Mononuclear cell (primary cell): Measurements from ENCODE around the gene SLC25A10. TPM values are rescaled to one million over a fixed set of nuclear protein-coding genes. Genes with fewer than 3 reads are reported as not detected.
"Not testable (repeated sequence)": the region's sequence is repeated elsewhere in the genome, so short reads cannot be mapped to it uniquely, and the experiment has no call there.

Source experiments
- H3K27me3 ChIP-seq: 2 replicates; pipeline ENCODE4 v1.6.0; 2011; ENCODE audit warnings: low read length, control low read depth; ENCODE audit not compliant: insufficient read depth
- H3K4me1 ChIP-seq: 2 replicates; pipeline ENCODE4 v1.5.1; 2011; ENCODE audit warnings: mild to moderate bottlenecking, low read length, control low read depth; ENCODE audit not compliant: insufficient read depth
- H3K4me3 ChIP-seq: 2 replicates; pipeline ENCODE4 v1.5.1; 2011; ENCODE audit warnings: mild to moderate bottlenecking, low read length, moderate library complexity
- H3K9me3 ChIP-seq: 2 replicates; pipeline ENCODE4 v1.5.1; 2011; ENCODE audit warnings: low read depth, mild to moderate bottlenecking, control low read depth, low read length
- total RNA-seq: library from RNA; depleted of rRNA; stranded (reverse); fragments of >200 nt; gene quantifications from one replicate; pipeline ENCODE4 v1.2.3, GENCODE V29; 2012

SLC25A10 gene, protein sequence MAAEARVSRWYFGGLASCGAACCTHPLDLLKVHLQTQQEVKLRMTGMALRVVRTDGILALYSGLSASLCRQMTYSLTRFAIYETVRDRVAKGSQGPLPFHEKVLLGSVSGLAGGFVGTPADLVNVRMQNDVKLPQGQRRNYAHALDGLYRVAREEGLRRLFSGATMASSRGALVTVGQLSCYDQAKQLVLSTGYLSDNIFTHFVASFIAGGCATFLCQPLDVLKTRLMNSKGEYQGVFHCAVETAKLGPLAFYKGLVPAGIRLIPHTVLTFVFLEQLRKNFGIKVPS
- 1.5 TPM for total RNA-seq

DNA sequence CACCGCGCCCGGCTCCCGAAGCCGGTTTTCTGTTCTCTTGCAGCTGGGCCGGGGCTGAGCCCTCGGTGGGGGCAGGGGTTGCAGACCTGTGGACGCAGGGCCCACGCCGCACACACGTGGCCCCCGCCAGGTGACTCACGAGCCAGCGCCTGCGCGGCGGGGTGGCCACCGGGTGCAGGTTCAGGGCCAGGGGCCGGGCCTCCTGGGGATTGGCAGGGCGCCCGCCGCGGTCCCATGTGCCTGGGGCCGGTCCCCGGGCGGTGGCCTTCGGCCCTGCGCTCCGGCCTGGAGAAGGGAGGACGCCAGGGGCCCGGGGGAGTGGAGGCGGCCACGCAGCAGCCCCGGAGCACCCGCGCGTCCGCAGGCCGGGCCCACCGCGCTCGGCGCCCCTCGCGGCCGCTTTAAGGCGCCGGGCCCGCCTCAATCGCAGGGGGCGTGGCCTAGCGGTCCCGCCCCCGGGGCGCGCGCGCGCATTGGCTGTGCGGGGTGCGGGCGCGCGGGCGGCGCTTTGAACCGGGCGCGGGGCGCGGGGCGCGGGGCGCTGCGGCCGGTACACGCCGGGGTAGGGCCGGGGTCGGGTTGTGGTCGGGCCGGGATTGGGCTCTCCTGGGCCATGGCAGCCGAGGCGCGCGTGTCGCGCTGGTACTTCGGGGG is at the start of gene SLC25A10:
Gene SLC25A10 (plus strand): TSS at position 471 of the 654 bp plus-strand sequence. CDS start 143 bp downstream, at position 614.
- H3K27me3 ChIP-seq = no peaks in the 10 kb centered on the region
- H3K4me1 ChIP-seq = peaks cover 32% of the 10 kb centered on the region
- peak within 1 kb of the TSS; percentile 51 for H3K4me3 ChIP-seq
- H3K9me3 ChIP-seq = no peaks in the 10 kb centered on the region

DNA sequence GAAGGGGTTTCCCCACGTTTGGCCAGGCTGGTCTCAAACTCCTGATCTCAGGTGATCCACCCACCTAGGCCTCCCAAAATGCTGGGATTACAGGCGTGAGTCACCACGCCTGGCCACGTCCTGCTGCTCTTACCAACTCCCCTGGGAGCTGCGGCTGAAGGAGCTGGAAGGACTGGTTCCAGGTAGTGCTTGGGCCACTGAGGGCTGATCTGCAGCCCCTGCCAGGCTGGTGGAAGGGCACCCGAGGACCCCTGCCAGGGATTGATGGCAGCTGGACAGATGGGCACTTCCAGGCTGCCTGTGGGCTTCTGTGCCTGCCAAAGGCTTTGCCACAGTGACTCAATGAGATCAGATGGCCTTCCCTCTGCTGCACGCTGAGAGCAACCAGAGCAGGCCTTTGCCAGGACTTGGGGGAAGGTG is 48.0 kb upstream of the SLC25A10 start:
- Histone ChIP-seq H3K9me3 (no peaks in the 10 kb centered on the region), H3K4me3 (no peak overlapping the region), H3K27me3 (no peaks in the 10 kb centered on the region), H3K4me1 (peaks cover 30% of the 10 kb centered on the region)

DNA sequence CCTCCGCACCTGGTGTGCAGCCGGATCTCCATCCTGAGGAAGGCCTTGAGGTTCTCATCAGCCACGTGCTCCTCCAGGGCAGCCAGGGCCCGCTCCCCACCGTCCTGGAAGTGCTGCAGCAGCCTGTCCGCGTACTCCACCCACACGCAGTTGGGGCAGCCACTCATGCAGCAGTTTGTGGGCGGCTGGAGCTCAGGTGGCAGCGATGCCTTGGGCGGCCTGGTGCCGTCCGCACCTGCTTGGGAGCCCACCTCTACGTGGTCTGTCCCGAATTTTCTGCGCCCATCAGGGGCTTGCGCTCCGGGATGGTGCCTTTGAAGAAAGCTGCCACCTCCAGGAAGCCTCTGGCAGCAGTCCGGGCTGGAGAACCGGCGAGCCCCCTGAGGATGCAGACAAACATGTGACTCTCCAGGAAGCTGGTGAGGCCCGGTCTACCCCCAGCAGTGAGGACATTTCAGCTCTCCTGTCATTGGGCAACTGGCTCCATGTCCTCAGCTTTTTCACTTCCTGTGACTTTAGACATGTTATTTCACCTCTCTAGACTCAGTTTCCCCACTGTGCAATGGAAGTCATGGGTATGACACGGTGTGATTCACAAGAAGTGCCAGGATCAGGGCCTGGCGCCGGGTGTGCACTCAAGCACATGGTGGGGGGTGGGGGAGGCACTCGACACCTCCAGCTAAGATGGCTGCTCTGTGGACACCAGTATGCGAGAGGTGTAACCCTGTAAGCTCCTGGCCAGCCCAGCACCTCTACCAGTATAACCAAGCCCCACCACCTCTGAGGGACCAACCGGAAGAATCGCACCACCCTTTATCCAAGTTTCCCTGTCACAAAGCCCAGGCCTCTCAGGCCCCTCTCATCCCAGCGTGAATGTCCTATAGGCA is 46.6 kb upstream of the SLC25A10 start:
- Histone ChIP-seq H3K4me3 (peak overlapping the region; percentile 90), H3K27me3 (no peaks in the 10 kb centered on the region), H3K4me1 (peaks cover 30% of the 10 kb centered on the region), H3K9me3 (no peaks in the 10 kb centered on the region)

DNA sequence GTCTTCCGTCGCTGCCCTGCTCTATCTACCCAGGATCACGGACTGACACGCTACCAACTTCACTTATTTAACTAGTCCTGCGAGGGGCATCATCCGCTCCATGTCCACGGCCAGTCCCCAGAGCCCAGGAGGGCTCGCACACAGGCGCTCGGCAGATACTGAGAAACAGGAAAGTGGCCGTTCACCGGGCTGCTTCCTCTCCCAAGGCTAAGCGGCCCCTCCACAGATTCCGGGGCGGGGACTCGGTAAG is 46.1 kb upstream of the SLC25A10 start:
- H3K9me3 ChIP-seq = no peaks in the 10 kb centered on the region
- H3K4me3 ChIP-seq = peak overlapping the region; percentile 90
- peaks cover 30% of the 10 kb centered on the region for H3K4me1 ChIP-seq
- H3K27me3 ChIP-seq = no peaks in the 10 kb centered on the region

DNA sequence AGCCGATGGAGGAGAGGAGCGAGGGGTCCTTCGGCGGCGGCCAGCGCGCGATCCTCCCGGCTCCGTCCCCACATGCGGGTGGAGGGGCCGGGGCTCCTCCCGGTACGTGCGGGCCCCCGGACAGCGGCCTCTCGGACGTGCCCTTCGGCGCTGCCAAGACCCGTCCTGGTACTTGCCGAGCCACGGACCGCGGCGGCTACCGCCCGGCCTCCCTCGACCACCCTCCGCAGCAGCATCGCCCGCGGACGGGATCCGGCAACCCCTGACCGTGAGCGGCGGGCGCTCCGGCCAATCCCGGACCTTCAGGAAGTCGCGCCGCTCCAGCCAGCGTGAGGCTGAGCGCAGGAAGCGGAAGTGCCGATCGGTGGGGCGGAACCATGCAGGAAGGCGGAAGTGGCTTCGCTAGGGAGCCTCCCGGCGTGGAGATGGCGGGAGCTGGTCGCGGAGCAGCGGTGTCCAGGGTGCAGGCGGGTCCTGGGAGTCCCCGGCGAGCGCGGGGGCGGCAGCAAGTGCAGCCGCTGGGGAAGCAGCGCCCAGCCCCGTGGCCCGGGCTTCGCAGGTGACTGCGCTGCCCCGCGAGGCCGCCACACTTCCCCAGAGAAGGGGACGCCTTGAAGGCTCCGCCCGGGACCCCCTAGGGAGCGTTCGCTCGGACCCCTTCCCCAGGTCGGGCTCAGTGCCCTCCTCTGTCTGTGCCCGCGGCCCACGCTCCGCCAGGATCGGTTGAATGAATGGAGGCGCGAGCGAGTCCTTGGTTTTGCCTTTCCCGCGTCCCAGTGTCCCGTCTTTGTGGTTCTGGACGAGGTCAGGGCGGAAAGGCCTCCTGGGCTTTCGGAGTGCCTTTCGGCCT is 45.5 kb upstream of the SLC25A10 start, which contains the start of the genes CCDC137 and OXLD1:
Gene CCDC137 (plus strand): TSS at position 396 of the 850 bp plus-strand sequence. CDS start 30 bp downstream, at position 426.
Gene OXLD1 (minus strand): TSS at position 264 of the 850 bp plus-strand sequence. CDS start 28 bp downstream, at position 236.
- H3K4me3 ChIP-seq = peak within 1 kb of the TSS; percentile 90
- H3K9me3 ChIP-seq = no peaks in the 10 kb centered on the region
- H3K27me3 ChIP-seq = no peaks in the 10 kb centered on the region
- H3K4me1 ChIP-seq = peaks cover 30% of the 10 kb centered on the region

DNA sequence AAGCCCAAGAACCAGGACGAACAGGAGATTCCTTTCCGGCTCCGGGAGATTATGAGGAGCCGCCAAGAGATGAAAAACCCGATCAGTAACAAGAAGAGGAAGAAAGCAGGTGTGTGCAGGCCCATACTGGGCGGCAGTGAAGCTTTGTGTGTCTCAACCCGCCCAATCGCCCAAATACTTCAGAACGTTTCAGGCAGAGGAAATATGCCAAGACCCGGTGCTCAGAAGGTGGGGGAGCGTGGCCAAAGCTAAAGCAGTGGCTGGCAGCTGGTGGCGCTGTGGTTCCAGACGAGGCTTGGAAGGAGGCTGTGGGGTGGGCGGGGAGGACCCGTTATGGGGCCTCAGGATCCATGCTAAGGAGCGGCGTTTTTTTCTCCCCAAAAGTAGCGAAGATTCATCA is 44.3 kb upstream of the SLC25A10 start:
- H3K4me3 ChIP-seq = no peak overlapping the region
- no peaks in the 10 kb centered on the region for H3K27me3 ChIP-seq
- no peaks in the 10 kb centered on the region for H3K9me3 ChIP-seq
- peaks cover 30% of the 10 kb centered on the region for H3K4me1 ChIP-seq

DNA sequence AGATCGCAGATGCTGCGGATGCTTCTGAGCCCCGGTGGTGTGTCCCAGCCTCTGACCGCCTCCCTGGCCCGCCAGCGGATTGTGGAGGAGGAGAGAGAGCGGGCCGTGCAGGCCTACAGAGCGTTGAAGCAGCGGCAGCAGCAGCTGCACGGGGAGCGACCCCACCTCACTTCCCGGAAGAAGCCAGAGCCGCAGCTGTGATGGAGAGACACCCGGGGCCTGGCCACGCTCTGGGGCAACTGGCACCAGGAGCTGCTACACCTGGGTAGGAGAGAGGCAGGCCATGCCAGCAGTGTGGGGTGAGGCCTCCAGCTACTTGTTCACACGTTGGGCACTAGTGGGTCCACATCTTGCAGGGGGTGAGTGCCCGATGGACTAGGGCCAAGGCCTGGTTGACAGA is 39.6 kb upstream of the SLC25A10 start:
- H3K27me3 ChIP-seq = no peaks in the 10 kb centered on the region
- H3K9me3 ChIP-seq = no peaks in the 10 kb centered on the region
- H3K4me1 ChIP-seq = peaks cover 11% of the 10 kb centered on the region
- no peak overlapping the region for H3K4me3 ChIP-seq

DNA sequence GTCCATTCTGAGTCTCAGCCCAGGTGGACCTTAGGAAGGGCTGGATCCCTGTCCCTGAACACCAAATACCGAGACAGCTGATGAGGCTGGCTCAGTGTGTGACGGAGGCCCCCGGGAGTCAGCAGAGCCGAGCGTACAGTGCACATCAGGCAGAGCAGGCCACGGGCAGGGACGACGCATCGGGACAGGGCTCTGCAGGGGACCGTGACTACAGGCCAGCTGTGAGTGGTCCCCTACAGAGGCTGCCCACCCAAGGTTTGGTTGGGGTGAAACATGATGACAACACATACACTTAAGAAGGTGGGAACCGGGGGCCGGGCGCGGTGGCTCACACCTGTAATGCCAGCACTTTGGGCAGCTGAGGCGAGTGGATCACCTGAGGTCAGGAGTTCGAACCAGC is 39.1 kb upstream of the SLC25A10 start:
- no peak overlapping the region for H3K4me3 ChIP-seq
- H3K27me3 ChIP-seq = no peaks in the 10 kb centered on the region
- peaks cover 7% of the 10 kb centered on the region for H3K4me1 ChIP-seq
- H3K9me3 ChIP-seq = no peaks in the 10 kb centered on the region

DNA sequence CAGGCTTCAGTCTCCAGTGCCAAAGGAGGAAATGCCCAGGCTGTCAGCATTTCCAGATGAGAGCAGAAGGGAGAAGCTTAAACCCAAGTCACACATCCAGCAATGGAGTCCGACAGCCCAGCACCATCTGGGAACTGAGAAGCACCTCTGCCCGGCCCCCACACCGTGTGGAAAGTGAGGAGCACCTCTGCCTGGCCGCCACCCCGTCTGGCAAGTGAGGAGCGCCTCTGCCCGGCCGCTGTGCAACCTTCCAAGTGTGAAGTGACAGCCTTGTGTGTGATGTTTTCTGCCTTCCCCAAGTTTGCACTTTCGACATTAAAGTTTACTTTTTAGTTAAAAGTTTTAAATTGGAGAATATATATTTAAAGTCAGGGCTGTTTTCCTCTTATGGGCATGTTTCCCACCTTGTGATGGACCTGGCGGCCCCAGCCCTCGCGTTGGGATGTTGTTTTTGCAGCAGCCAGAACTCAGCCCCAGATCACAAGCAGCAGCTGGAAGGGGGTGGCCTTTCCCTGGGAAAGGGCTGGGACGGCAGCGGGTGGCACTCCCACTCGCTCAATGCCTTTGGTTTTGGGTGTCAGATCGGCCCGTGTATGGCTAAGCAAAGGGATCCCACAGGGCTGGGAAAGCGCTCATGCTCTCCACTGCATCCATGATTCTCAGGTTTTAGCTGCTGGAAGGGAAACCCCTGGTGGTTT is 38.4 kb upstream of the SLC25A10 start:
- Histone ChIP-seq H3K4me1 (no peaks in the 10 kb centered on the region), H3K9me3 (no peaks in the 10 kb centered on the region), H3K4me3 (no peak overlapping the region), H3K27me3 (no peaks in the 10 kb centered on the region)

DNA sequence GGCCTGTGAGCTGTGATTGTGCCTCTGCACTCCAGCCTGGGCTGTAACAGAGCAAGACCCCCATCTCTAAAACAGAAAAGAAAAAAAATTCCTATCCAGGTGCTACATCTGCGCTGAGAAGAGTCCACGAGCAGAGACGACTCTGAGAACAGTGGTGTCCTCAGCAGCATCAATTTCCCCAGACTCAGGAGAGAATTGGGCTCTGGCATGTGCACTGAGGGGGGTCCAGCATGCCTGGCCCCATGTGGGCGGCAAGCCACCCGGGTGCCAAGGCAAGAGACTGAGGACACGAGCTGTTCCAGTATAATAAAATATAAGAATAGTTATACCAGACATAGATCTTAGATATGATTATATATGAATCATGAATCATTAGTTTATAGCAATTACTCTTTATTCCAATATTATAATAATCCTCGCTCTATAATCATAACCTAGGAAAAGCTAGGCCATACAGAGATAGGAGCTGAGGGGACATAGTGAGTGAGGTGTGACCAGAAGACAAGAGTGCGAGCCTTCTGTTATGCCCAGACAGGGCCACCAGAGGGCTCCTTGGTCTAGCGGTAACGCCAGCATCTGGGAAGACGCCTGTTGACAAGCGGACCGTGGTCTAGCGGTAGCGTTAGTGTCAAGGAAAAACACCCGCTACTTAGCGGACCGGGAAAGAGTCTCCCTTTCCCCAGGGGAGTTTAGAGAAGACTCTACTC is 36.4 kb upstream of the SLC25A10 start:
- H3K4me3 ChIP-seq, H3K9me3 ChIP-seq, H3K27me3 ChIP-seq, H3K4me1 ChIP-seq: not testable (repeated sequence)

DNA sequence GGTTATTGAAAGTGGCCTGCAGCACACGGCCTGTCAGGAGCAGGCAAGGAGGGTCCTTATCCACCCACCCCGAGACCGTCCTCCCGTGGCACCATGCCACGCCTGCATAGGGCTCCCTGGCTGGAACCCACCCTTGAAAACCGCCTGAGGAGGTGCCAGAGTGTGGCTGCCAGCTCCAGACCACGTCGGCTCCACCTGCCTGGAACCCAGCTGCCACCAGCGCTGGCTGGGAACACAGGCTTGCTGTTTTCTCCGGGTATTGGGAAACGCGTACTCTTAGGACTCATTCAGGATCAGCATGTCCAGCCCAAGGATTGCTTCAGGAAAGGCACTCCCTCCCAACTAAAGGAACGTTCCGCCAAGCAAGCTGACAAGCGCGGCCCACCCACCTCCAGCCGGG is 35.2 kb upstream of the SLC25A10 start:
- no peaks in the 10 kb centered on the region for H3K9me3 ChIP-seq
- H3K27me3 ChIP-seq = no peaks in the 10 kb centered on the region
- no peaks in the 10 kb centered on the region for H3K4me1 ChIP-seq
- H3K4me3 ChIP-seq = no peak overlapping the region

DNA sequence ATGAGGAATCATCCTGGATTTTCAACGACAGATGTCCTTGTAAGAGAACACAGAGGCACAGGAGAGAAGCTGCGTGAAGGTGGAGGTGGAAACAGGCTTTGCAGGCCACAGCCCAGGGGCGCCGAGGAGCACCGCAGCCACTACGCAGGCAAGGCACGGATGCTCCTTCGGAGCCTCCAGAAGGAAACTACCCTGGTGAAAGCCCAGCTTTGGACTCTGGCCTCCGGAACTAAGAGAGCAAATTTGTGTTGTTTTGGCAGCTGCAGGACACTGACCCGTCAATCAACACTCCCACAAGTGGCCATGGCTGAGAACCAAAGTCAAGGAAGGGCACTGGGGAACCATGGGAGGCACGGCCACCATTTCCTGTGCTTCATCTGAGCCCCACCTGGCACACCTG is 31.9 kb upstream of the SLC25A10 start:
- Histone ChIP-seq H3K9me3 (no peaks in the 10 kb centered on the region), H3K4me3 (no peak overlapping the region), H3K27me3 (no peaks in the 10 kb centered on the region)

DNA sequence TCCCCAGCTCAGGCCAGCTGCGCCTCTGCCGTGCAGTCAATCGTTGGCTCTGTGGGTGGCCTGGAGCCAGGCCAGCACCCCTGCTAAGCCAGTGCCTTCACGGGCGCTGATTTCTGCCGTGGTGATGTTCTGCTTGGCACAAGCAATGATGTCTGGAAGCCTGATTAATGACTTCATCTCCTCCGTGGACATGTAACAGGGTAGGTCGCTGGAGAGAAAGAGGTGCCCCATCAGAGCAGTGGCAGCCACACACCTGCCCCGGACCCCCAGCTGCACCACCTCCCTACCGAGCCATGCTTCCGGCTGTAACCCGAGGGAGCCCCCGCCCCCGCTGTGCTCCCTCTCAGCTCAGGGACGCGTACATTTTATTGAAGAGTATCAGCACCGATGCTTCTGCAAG is 30.4 kb upstream of the SLC25A10 start:
- Histone ChIP-seq H3K4me1 (peaks cover 26% of the 10 kb centered on the region), H3K4me3 (no peak overlapping the region), H3K27me3 (no peaks in the 10 kb centered on the region), H3K9me3 (no peaks in the 10 kb centered on the region)

More for the DNA sequence above, 31.9 kb upstream of the SLC25A10 start:
- H3K4me1 ChIP-seq = peaks cover 21% of the 10 kb centered on the region
